Stomach (tissue), 4 donors: ENCODE measurements around the gene TXNRD3.

ENCODE experiments used
- CTCF ChIP-seq, 7 experiments: fragments of 450-650 bp in 4 of 7; fragments of 200-600 bp in 3 of 7; sonication (generic) in 3 of 7; IDR thresholded peaks; one replicate each; pipeline ENCODE4 v1.5.1; 2016 to 2019; ENCODE audit warnings: antibody characterized with exemption in 7 of 7, control low read depth in 2 of 7, mild to moderate bottlenecking in 1 of 7
- EP300 ChIP-seq: sonication (generic); formaldehyde crosslinking; IDR thresholded peaks from one replicate; pipeline ENCODE4 v1.6.1; 2017; ENCODE audit warnings: antibody characterized with exemption
- POLR2A ChIP-seq, 4 donors: fragments of 450-650 bp; IDR thresholded peaks; one replicate each; pipeline ENCODE4 v1.6.1; 2016; ENCODE audit warnings: antibody characterized with exemption in 4 of 4, control low read depth in 2 of 4, mild to moderate bottlenecking in 1 of 4, moderate library complexity in 1 of 4
- POLR2AphosphoS5 ChIP-seq, 3 donors: sonication (generic); formaldehyde crosslinking; IDR thresholded peaks; one replicate each; pipeline ENCODE4 v1.6.1; 2016; ENCODE audit warnings: antibody characterized with exemption in 3 of 3

DNA sequence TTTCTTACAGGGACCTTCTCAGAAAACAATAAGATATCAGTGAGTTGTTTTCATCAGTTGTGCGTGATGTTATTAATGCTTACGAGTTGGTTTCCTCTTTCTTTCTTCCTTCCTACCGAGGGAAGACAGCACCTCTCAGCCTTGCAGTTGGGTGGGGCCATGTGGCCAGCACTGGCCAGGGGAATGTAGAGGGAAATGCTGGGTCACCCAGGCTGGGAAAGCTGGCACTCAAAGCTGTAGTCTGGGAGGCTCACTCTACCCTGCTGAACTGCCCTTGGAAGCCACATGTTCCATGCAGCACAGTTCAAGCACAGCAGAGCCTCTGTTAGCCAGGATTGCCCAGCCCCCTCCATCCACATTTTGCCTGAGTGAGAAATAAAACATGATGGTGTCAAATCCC lies 39.0 kb upstream of the TXNRD3 start:
- TF ChIP-seq CTCF (IDR thresholded peaks at IDR 0.05), result no peak
- TF ChIP-seq EP300, result no peak
- no peak for TF ChIP-seq POLR2A (IDR thresholded peaks at IDR 0.05)
- no peak for TF ChIP-seq POLR2AphosphoS5 (IDR thresholded peaks at IDR 0.05)
